HPDE6-E6E7 (cell line): ENCODE measurements around the gene PUS1.

Experiments used
- DNase-seq: peaks from one replicate; pipeline ENCODE4 v3.0.0; 2011; ENCODE audit warnings: missing footprints; ENCODE audit errors: extremely low spot score

The PUS1 gene

DNA sequence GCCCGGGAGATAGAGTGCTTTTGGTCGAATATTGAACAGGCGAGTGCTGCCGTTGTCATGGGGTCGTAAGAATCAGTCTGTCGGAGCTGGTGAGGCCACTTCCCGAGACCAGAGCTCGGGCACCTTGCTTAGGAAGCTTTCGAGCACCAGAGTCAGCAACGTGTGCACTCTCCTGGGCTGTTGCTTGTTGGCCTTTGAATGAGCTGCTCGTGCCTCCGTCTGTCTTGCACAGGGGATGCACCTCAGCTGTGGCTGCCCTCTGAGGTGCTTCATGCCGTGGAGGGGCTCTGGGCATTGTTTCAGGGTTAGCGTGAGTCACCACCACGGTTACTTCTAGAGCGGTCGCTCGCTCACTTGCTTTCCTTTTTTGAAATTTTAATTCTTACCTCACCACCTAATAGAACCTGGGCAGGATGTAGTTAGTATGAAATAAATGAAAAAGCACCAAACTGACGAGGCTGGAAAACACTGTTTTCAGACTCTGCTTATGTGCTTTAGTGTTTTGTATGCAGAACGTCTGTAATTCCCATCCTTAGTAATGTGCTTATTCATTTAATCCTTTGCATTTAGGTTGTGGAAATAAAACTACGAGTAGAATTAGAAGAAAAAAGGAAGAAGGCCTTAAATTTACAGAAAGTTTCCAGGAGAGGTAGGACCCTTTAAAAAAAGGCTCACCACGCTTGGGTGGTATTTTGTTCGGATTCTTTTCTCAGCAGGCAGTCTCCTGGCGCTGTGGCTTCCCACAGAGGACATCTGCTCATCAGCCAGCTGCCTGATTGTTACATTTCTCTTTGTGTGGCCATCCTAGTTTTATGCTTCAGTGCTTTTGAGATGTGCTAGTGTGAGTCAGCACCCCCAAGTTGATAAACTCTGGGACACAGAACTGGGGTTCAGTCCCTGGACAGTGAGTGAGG, 61.2 kb downstream of the PUS1 start:
- no peak for DNase-seq

GRCh38 chr12:131990980-131991305, 61.9 kb downstream of the PUS1 start:
- no peak for DNase-seq

DNA sequence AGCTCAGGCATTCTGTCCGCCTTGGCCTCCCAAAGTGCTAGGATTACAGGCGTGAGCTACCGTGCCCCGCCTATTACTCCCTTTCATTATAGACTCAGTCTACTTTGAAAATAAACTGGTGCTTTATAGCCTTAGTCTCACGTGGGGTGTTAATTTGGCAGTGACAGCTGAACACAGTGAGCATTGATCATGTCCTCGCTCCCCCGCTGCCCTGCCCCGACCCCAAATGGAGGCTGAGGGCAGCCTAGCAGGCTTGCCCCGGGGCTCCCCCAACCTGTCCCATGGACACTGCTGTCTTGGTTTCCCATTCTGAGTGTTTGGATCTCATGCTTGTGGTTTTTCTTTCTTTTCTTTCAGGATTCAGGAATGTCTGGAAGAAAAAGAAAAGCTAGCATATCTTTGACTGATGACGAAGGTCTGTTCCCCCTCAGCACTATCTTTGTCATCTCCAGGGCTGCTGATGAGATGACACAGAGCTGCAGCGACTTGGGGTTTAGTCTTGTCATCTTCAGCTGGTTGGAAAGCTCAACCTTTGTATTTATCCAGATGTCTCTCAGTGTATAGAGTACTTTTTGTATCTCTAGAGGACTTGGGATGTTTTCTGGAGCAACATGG, 62.8 kb downstream of the PUS1 start:
- DNase-seq, result no peak

DNA sequence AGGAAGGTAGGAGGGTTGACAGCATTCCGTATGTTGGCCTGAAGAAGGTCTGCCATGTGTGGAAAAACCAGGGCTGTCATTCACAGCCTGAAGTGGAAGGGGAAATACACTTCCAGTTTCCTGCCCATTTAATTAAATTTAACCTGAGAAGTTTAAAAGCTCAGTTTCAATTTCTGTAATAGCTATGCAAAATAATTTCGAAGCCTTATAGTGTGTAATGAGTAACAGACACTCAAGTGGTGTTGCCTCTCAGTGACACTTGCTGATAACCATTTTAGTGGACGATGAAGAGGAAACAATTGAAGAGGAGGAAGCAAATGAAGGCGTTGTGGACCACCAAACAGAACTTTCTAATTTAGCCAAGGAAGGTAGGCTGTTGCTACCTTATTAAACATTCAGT, 65.5 kb downstream of the PUS1 start:
- DNase-seq, result no peak
